CD14-positive monocyte (primary cell): ENCODE data around the gene FAM120B. TPM values are rescaled to one million over a fixed set of nuclear protein-coding genes. Genes with fewer than 3 reads are reported as not detected.

Experiments
- DNase-seq, 3 donors: peaks; one replicate each; pipeline ENCODE4 v3.0.0-alpha.2; 2011 to 2022
- H2AFZ ChIP-seq: 2 replicates; pipeline ENCODE4 v1.6.0; 2012; ENCODE audit warnings: mild to moderate bottlenecking, low read depth, low read length, inconsistent platforms; ENCODE audit not compliant: insufficient read depth, poor library complexity, severe bottlenecking
- H3K27ac ChIP-seq, 2 donors: 1 replicate in 1 of 2; 2 replicates in 1 of 2; pipeline ENCODE4 v1.5.1; 2012 to 2013; ENCODE audit warnings: low read length in 2 of 2, control low read depth in 1 of 2, inconsistent platforms in 1 of 2, low read depth in 1 of 2, mild to moderate bottlenecking in 1 of 2
- H3K27me3 ChIP-seq, 2 donors: one replicate each; pipeline versions ENCODE4 v1.6.0 to v1.6.1; 2011 to 2013; ENCODE audit warnings: low read length in 2 of 2; ENCODE audit not compliant: control insufficient read depth in 2 of 2, insufficient read depth in 2 of 2
- H3K36me3 ChIP-seq, 2 donors: replicated peaks in 1 of 2; 1 replicate in 1 of 2; 2 replicates in 1 of 2; pipeline versions ENCODE4 v1.5.1 to v1.6.1; 2012 to 2013; ENCODE audit warnings: low read length in 2 of 2, control low read depth in 1 of 2, inconsistent platforms in 1 of 2, mild to moderate bottlenecking in 1 of 2; ENCODE audit not compliant: insufficient read depth in 2 of 2, control insufficient read depth in 1 of 2
- H3K4me1 ChIP-seq, 2 donors: 1 replicate in 1 of 2; 2 replicates in 1 of 2; pipeline versions ENCODE4 v1.5.1 to v1.6.1; 2012 to 2013; ENCODE audit warnings: low read length in 2 of 2, control low read depth in 1 of 2, inconsistent platforms in 1 of 2, mild to moderate bottlenecking in 1 of 2, moderate library complexity in 1 of 2; ENCODE audit not compliant: insufficient read depth in 2 of 2, control insufficient read depth in 1 of 2
- H3K4me2 ChIP-seq: replicated peaks from 2 replicates; pipeline ENCODE3; 2012; ENCODE audit warnings: low read length, moderate library complexity, mild to moderate bottlenecking; ENCODE audit not compliant: poor library complexity, severe bottlenecking; ENCODE audit errors: extremely low read depth
- H3K4me3 ChIP-seq, 3 experiments: fragments of 200-600 bp in 1 of 3; sonication (generic) in 1 of 3; replicated peaks in 1 of 3; 1 replicate in 2 of 3; 2 replicates in 1 of 3; pipeline ENCODE4 v1.5.1; 2011 to 2013; ENCODE audit warnings: low read length in 3 of 3, mild to moderate bottlenecking in 3 of 3, control low read depth in 2 of 3, low read depth in 2 of 3, inconsistent platforms in 1 of 3, moderate library complexity in 1 of 3
- H3K79me2 ChIP-seq: 2 replicates; pipeline ENCODE4 v1.6.0; 2012; ENCODE audit warnings: mild to moderate bottlenecking, control low read depth, inconsistent platforms, low read length, moderate library complexity; ENCODE audit not compliant: insufficient read depth
- H3K9ac ChIP-seq: 2 replicates; pipeline ENCODE4 v1.6.0; 2017; ENCODE audit warnings: low read length, mild to moderate bottlenecking; ENCODE audit not compliant: insufficient read depth, poor library complexity, severe bottlenecking
- H3K9me3 ChIP-seq, 2 donors: replicated peaks in 1 of 2; 1 replicate in 1 of 2; 2 replicates in 1 of 2; pipeline versions ENCODE4 v1.5.1 to v1.6.1; 2012 to 2013; ENCODE audit warnings: low read length in 2 of 2, control low read depth in 1 of 2; ENCODE audit not compliant: control insufficient read depth in 1 of 2, insufficient read depth in 1 of 2
- H4K20me1 ChIP-seq: 2 replicates; pipeline ENCODE4 v1.6.0; 2012; ENCODE audit warnings: mild to moderate bottlenecking, low read length, control low read depth, moderate library complexity; ENCODE audit not compliant: insufficient read depth
- H3K27ac Mint-ChIP-seq, 7 donors: one replicate each; pipeline ENCODE4 v1.8.0; 2020; ENCODE audit warnings: mild to moderate bottlenecking in 7 of 7, mixed read lengths in 7 of 7, moderate library complexity in 6 of 7, inconsistent platforms in 2 of 7
- H3K27me3 Mint-ChIP-seq, 3 donors: one replicate each; pipeline ENCODE4 v1.8.0; 2021 to 2022; ENCODE audit warnings: low read depth in 3 of 3, mild to moderate bottlenecking in 3 of 3, mixed read lengths in 3 of 3, moderate library complexity in 3 of 3, inconsistent platforms in 1 of 3
- H3K36me3 Mint-ChIP-seq, 2 donors: one replicate each; pipeline ENCODE4 v1.8.0; 2020; ENCODE audit warnings: mixed read lengths in 2 of 2, inconsistent platforms in 1 of 2, mild to moderate bottlenecking in 1 of 2
- H3K4me1 Mint-ChIP-seq: one replicate; pipeline ENCODE4 v1.8.0; 2020; ENCODE audit warnings: mild to moderate bottlenecking, mixed read lengths
- H3K4me3 Mint-ChIP-seq, 2 donors: one replicate each; pipeline ENCODE4 v1.8.0; 2020; ENCODE audit warnings: mild to moderate bottlenecking in 2 of 2, mixed read lengths in 2 of 2, moderate library complexity in 1 of 2
- H3K9me3 Mint-ChIP-seq, 7 donors: one replicate each; pipeline ENCODE4 v1.8.0; 2020 to 2022; ENCODE audit warnings: mixed read lengths in 7 of 7, mild to moderate bottlenecking in 6 of 7, moderate library complexity in 6 of 7, inconsistent platforms in 2 of 7
- WGBS: methylation state at CpG from one replicate; pipeline ENCODE4 v1.1.5; 2013; ENCODE audit warnings: missing lambda C conversion rate; ENCODE audit not compliant: insufficient coverage; 5-methylcytosine and 5-hydroxymethylcytosine counted together
- intact Hi-C, 2 donors: fragments of 100-400 bp; cut with micrococcal nuclease; formaldehyde crosslinking; loops; one replicate each; pipeline versions ENCODE4 v1.15.0 to v1.15.1; 2023
- polyA plus RNA-seq, 3 donors: library from polyadenylated mRNA; depleted of rRNA in 1 of 3; unstranded in 2 of 3; stranded (reverse) in 1 of 3; fragments of 300-500 nt in 2 of 3; fragments of >200 nt in 1 of 3; fragmentation: Illumina TruSeq in 2 of 3; gene quantifications; 1 replicate in 2 of 3; 2 replicates in 1 of 3; pipeline ENCODE4 v1.2.3, GENCODE V29; 2012 to 2021
- TF ChIP-seq, protein P1 (sequence below): fragments of 200-600 bp; IDR thresholded peaks from one replicate; pipeline ENCODE4 v1.8.0; 2022; ENCODE audit warnings: antibody characterized with exemption, mild to moderate bottlenecking

FAM120B gene
- polyA plus RNA-seq, 3 donors, result 10.6 to 20.2 (median 11.2) TPM

- H3K36me3 Mint-ChIP-seq, result no peaks in the 10 kb centered on the region
- peaks cover 0 to 16% of the 10 kb centered on the region in 2 donors for H3K27me3 ChIP-seq
- 94% methylated on average over 37 of the region's 48 CpGs for WGBS
Measured at GRCh38 chr6:170281331-170282292, 24.9 kb upstream of the FAM120B start.

DNA sequence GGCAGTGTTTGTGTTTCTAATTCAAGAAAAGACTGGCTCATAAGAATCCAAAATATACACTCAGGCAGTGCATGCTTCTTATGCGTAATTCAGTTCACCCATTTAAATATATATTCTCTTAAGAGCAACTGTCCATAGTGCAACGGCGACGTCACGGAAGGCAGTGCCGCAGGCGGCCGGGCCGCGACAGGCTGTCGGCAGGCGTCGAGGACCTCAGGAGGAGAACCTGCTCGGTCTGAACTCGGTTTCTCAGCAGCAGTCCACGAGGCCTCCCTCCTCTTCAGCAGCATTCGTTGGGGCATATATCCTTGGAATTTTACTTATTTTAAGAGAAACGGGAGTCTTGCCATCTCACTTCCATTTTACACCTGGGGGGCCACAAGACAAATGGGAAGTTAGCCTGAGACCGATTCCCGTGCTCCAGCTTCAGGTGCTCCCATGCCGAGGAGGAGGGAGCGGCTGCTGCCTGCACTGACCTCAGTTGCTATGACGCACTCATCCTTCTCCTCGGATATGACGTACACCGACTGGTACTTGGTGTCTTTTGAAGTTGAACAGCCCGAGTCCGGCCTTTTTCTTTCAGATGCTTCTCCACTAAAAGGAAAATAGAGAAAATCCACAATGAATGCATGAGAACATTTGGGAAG is 23.9 kb upstream of the FAM120B start:
- no peaks in the 10 kb centered on the region for H4K20me1 ChIP-seq
- peaks cover 14 to 18% of the 10 kb centered on the region in 2 donors for H3K4me1 ChIP-seq
- no peak overlapping the region for H3K9ac ChIP-seq
- no peak for DNase-seq
- no peaks in the 10 kb centered on the region for H3K36me3 Mint-ChIP-seq
- H2AFZ ChIP-seq, result no peak overlapping the region
- H3K4me3 ChIP-seq, result no peak overlapping the region
- peaks cover 16% of the 10 kb centered on the region for H3K4me1 Mint-ChIP-seq
- TF ChIP-seq, protein P1, sequence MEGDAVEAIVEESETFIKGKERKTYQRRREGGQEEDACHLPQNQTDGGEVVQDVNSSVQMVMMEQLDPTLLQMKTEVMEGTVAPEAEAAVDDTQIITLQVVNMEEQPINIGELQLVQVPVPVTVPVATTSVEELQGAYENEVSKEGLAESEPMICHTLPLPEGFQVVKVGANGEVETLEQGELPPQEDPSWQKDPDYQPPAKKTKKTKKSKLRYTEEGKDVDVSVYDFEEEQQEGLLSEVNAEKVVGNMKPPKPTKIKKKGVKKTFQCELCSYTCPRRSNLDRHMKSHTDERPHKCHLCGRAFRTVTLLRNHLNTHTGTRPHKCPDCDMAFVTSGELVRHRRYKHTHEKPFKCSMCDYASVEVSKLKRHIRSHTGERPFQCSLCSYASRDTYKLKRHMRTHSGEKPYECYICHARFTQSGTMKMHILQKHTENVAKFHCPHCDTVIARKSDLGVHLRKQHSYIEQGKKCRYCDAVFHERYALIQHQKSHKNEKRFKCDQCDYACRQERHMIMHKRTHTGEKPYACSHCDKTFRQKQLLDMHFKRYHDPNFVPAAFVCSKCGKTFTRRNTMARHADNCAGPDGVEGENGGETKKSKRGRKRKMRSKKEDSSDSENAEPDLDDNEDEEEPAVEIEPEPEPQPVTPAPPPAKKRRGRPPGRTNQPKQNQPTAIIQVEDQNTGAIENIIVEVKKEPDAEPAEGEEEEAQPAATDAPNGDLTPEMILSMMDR, result no peak
- H3K27ac Mint-ChIP-seq, result peak overlapping the region in 1 of 7 donors; percentile 11
- peaks cover 28 to 44% (median 35%) of the 10 kb centered on the region in 3 donors for H3K27me3 Mint-ChIP-seq
- H3K9me3 Mint-ChIP-seq, result peaks cover 0 to 2% (median 0%) of the 10 kb centered on the region in 7 donors
- intact Hi-C loops, result no loop called here
- no peaks in the 10 kb centered on the region for H3K36me3 ChIP-seq
- H3K27ac ChIP-seq, result no peak overlapping the region
- H3K4me2 ChIP-seq, result no peak overlapping the region
- no peak overlapping the region for H3K4me3 Mint-ChIP-seq
- peaks cover 0 to 4% of the 10 kb centered on the region in 2 donors for H3K9me3 ChIP-seq
- WGBS, result 96% methylated on average over 24 of the region's 28 CpGs
- H3K79me2 ChIP-seq, result no peaks in the 10 kb centered on the region
- peaks cover 6 to 26% of the 10 kb centered on the region in 2 donors for H3K27me3 ChIP-seq

More at GRCh38 chr6:170281331-170282292, 24.9 kb upstream of the FAM120B start:
- H3K27ac ChIP-seq, result no peak overlapping the region
- H3K4me1 ChIP-seq, result peaks cover 14 to 18% of the 10 kb centered on the region in 2 donors
- intact Hi-C loops, result no loop called here
- H3K4me3 Mint-ChIP-seq, result no peak overlapping the region
- H3K9me3 Mint-ChIP-seq, result peaks cover 0 to 2% (median 0%) of the 10 kb centered on the region in 7 donors
- no peak overlapping the region for H3K4me3 ChIP-seq
- H3K36me3 ChIP-seq, result no peaks in the 10 kb centered on the region
- DNase-seq, result no peak
- H2AFZ ChIP-seq, result no peak overlapping the region
- peaks cover 18 to 33% (median 26%) of the 10 kb centered on the region in 3 donors for H3K27me3 Mint-ChIP-seq
- H3K79me2 ChIP-seq, result no peaks in the 10 kb centered on the region
- TF ChIP-seq, protein P1, result no peak
- H3K9me3 ChIP-seq, result peaks cover 0 to 3% of the 10 kb centered on the region in 2 donors
- H3K4me1 Mint-ChIP-seq, result peaks cover 16% of the 10 kb centered on the region
- H3K4me2 ChIP-seq, result no peak overlapping the region
- H3K9ac ChIP-seq, result no peak overlapping the region
- no peak overlapping the region for H3K27ac Mint-ChIP-seq
- no peaks in the 10 kb centered on the region for H4K20me1 ChIP-seq
